SK-N-MC (cell line): ENCODE data around the gene TMEM30B.

Source experiments
- EZH2 ChIP-seq: fragments of 200-600 bp; sonication (generic); IDR thresholded peaks from one replicate; pipeline ENCODE4 v1.6.1; 2017; ENCODE audit warnings: antibody characterized with exemption
- FOXP2 ChIP-seq: optimal IDR thresholded peaks from 2 replicates; pipeline ENCODE3; 2011; ENCODE audit warnings: mild to moderate bottlenecking, moderate library complexity; ENCODE audit not compliant: insufficient read depth; ENCODE audit errors: extremely low read length, control extremely low read depth
- POLR2AphosphoS5 ChIP-seq: IDR thresholded peaks from 2 replicates; pipeline ENCODE4 v1.6.1; 2012; ENCODE audit warnings: mild to moderate bottlenecking, low read depth, low read length, borderline replicate concordance

- TF ChIP-seq EZH2, result no peak
- no peak for TF ChIP-seq POLR2AphosphoS5
- no peak for TF ChIP-seq FOXP2
Measured at GRCh38 chr14:61319086-61319485, 37.9 kb upstream of the TMEM30B start.
